ENCODE data around the gene KAT2B. TPM values are rescaled to one million over a fixed set of nuclear protein-coding genes. Genes with fewer than 3 reads are reported as not detected.

KAT2B gene
- total and polyA plus RNA-seq, 4 donors: 9.3 to 42.6 (median 17.3) TPM

- H3K9me3 ChIP-seq (ENCODE audit: control insufficient read depth in 4 of 4, insufficient read depth in 3 of 4, low read length in 3 of 4): no peaks in the 10 kb centered on the region
- no peak overlapping the region for H3K27ac ChIP-seq (ENCODE audit: low read depth in 1 of 2, low read length in 1 of 2)
- ATAC-seq (ENCODE audit: insufficient read depth, low FRiP score) (no peak), DNase-seq (no peak)
- H3K4me1 ChIP-seq (ENCODE audit: control insufficient read depth in 5 of 5, insufficient read depth in 5 of 5, low read length in 5 of 5): peaks cover 4 to 30% (median 6%) of the 10 kb centered on the region in 5 donors
- H3K27me3 ChIP-seq (ENCODE audit: control insufficient read depth in 3 of 3, insufficient read depth in 3 of 3, low read length in 2 of 3): no peaks in the 10 kb centered on the region
- no peaks in the 10 kb centered on the region for H3K36me3 ChIP-seq (ENCODE audit: control insufficient read depth in 4 of 4, insufficient read depth in 4 of 4, low read length in 4 of 4)
- H3K4me3 ChIP-seq: no peak overlapping the region
- TF ChIP-seq CTCF (IDR thresholded peaks at IDR 0.05; ENCODE audit: control extremely low read depth, extremely low read depth): no peak
- H3K9ac ChIP-seq (ENCODE audit: insufficient read depth in 1 of 2, low read length in 2 of 2): no peak overlapping the region
These were observed 28.9 kb downstream of the KAT2B start for GRCh38 chr3:20069178-20069532.

- TF ChIP-seq CTCF (IDR thresholded peaks at IDR 0.05; ENCODE audit: control extremely low read depth, extremely low read depth): no peak
- WGBS, 2 donors: 85 to 94% methylated on average over 2 of the region's 2 CpGs
- H3K9ac ChIP-seq (ENCODE audit: insufficient read depth in 1 of 2, low read length in 2 of 2): no peak overlapping the region
- no peak overlapping the region for H3K4me3 ChIP-seq
- H3K27ac ChIP-seq (ENCODE audit: low read depth in 1 of 2, low read length in 1 of 2): peak overlapping the region in 1 of 2 donors; percentile 42
- no peaks in the 10 kb centered on the region for H3K27me3 ChIP-seq (ENCODE audit: control insufficient read depth in 3 of 3, insufficient read depth in 3 of 3, low read length in 2 of 3)
- H3K36me3 ChIP-seq (ENCODE audit: control insufficient read depth in 4 of 4, insufficient read depth in 4 of 4, low read length in 4 of 4): peaks cover 0 to 2% (median 0%) of the 10 kb centered on the region in 4 donors
- ATAC-seq (ENCODE audit: insufficient read depth, low FRiP score) (no peak), DNase-seq (no peak)
- peaks cover 0 to 25% (median 3%) of the 10 kb centered on the region in 5 donors for H3K4me1 ChIP-seq (ENCODE audit: control insufficient read depth in 5 of 5, insufficient read depth in 5 of 5, low read length in 5 of 5)
- H3K9me3 ChIP-seq (ENCODE audit: control insufficient read depth in 4 of 4, insufficient read depth in 3 of 4, low read length in 3 of 4): no peaks in the 10 kb centered on the region
These were observed 30.9 kb downstream of the KAT2B start for GRCh38 chr3:20071175-20071574.

GRCh38 chr3:20072422-20072821 is 32.2 kb downstream of the KAT2B start:
- ATAC-seq (ENCODE audit: insufficient read depth, low FRiP score): no peak
- H3K27ac ChIP-seq (ENCODE audit: low read depth in 1 of 2, low read length in 1 of 2): no peak overlapping the region
- H3K4me3 ChIP-seq: no peak overlapping the region
- WGBS, 2 donors: 72 to 82% methylated on average over 6 of the region's 6 CpGs
- no peaks in the 10 kb centered on the region for H3K9me3 ChIP-seq (ENCODE audit: control insufficient read depth in 4 of 4, insufficient read depth in 3 of 4, low read length in 3 of 4)
- no peaks in the 10 kb centered on the region for H3K27me3 ChIP-seq (ENCODE audit: control insufficient read depth in 3 of 3, insufficient read depth in 3 of 3, low read length in 2 of 3)
- DNase-seq: peak in 1 of 3 donors; percentile 24
- peaks cover 0 to 2% (median 0%) of the 10 kb centered on the region in 4 donors for H3K36me3 ChIP-seq (ENCODE audit: control insufficient read depth in 4 of 4, insufficient read depth in 4 of 4, low read length in 4 of 4)
- no peak for TF ChIP-seq CTCF (IDR thresholded peaks at IDR 0.05; ENCODE audit: control extremely low read depth, extremely low read depth)
- no peak overlapping the region for H3K9ac ChIP-seq (ENCODE audit: insufficient read depth in 1 of 2, low read length in 2 of 2)
- H3K4me1 ChIP-seq (ENCODE audit: control insufficient read depth in 5 of 5, insufficient read depth in 5 of 5, low read length in 5 of 5): peaks cover 0 to 25% (median 9%) of the 10 kb centered on the region in 5 donors

- Histone ChIP-seq H3K27me3 (ENCODE audit: control insufficient read depth in 3 of 3, insufficient read depth in 3 of 3, low read length in 2 of 3) (no peaks in the 10 kb centered on the region), H3K27ac (ENCODE audit: low read depth in 1 of 2, low read length in 1 of 2) (peak overlapping the region in 1 of 2 donors; percentile 49), H3K4me1 (ENCODE audit: control insufficient read depth in 5 of 5, insufficient read depth in 5 of 5, low read length in 5 of 5) (peaks cover 0 to 25% (median 9%) of the 10 kb centered on the region in 5 donors), H3K9me3 (ENCODE audit: control insufficient read depth in 4 of 4, insufficient read depth in 3 of 4, low read length in 3 of 4) (no peaks in the 10 kb centered on the region), H3K9ac (ENCODE audit: insufficient read depth in 1 of 2, low read length in 2 of 2) (no peak overlapping the region), H3K4me3 (no peak overlapping the region), H3K36me3 (ENCODE audit: control insufficient read depth in 4 of 4, insufficient read depth in 4 of 4, low read length in 4 of 4) (peaks cover 0 to 2% (median 0%) of the 10 kb centered on the region in 4 donors)
- TF ChIP-seq CTCF (IDR thresholded peaks at IDR 0.05; ENCODE audit: control extremely low read depth, extremely low read depth): no peak
- 66 to 80% methylated on average over 5 of the region's 5 CpGs for WGBS, 2 donors
- no peak for DNase-seq
- no peak for ATAC-seq (ENCODE audit: insufficient read depth, low FRiP score)
These were observed 32.8 kb downstream of the KAT2B start for GRCh38 chr3:20073068-20073467.
